Measurements from ENCODE around the gene CCDC154. TPM values are rescaled to one million over a fixed set of nuclear protein-coding genes. Genes with fewer than 3 reads are reported as not detected.

The CCDC154 gene
- polyA plus RNA-seq, 3 donors = 0.24 to 0.56 (median 0.55) TPM

Other genes with a start within 250 kb of the CCDC154 start
- gene TPSG1, start 219.3 kb downstream of the CCDC154 start, polyA plus RNA-seq = under 1 TPM; 0.10 to 0.45 (median 0.15) TPM
- gene TPSB2, start 214.4 kb downstream of the CCDC154 start, polyA plus RNA-seq = 10 to 100 TPM in 2 of 3 donors, 1 to 10 TPM in 1; 8.0 to 26.3 (median 18.4) TPM
- 10 to 100 TPM in 2 of 3 donors, 1 to 10 TPM in 1; 6.6 to 22.0 (median 10.0) TPM for gene TPSAB1, start 203.9 kb downstream of the CCDC154 start, polyA plus RNA-seq
- 1 to 10 TPM in 1 of 3 donors, under 1 TPM in 1, not detected in 1; 0.16 to 1.2 TPM for gene TPSD1, start 188.5 kb downstream of the CCDC154 start, polyA plus RNA-seq
- 10 to 100 TPM; 33.1 to 65.3 (median 52.4) TPM for gene UBE2I, start 134.9 kb downstream of the CCDC154 start, polyA plus RNA-seq
- gene BAIAP3, start 110.9 kb downstream of the CCDC154 start, polyA plus RNA-seq = 10 to 100 TPM in 1 of 3 donors, 1 to 10 TPM in 2; 2.7 to 11.4 (median 6.2) TPM
- gene TSR3, start 92.7 kb downstream of the CCDC154 start, polyA plus RNA-seq = 10 to 100 TPM; 42.0 to 69.2 (median 57.8) TPM
- 10 to 100 TPM; 32.2 to 67.4 (median 40.4) TPM for gene GNPTG, start 92.6 kb downstream of the CCDC154 start, polyA plus RNA-seq
- 10 to 100 TPM in 2 of 3 donors, 1 to 10 TPM in 1; 7.2 to 12.7 (median 11.3) TPM for gene UNKL, start 29.9 kb downstream of the CCDC154 start, polyA plus RNA-seq
- gene UQCC4, start 23.8 kb downstream of the CCDC154 start, polyA plus RNA-seq = 10 to 100 TPM; 10.1 to 25.7 (median 16.8) TPM
- gene PERCC1, start 13.5 kb downstream of the CCDC154 start, polyA plus RNA-seq = under 1 TPM in 1 of 3 donors, not detected in 2; 0.24 TPM
- 10 to 100 TPM; 31.5 to 51.7 (median 33.9) TPM for gene CLCN7, start 30.5 kb upstream of the CCDC154 start, polyA plus RNA-seq
- gene PTX4, start 44.4 kb upstream of the CCDC154 start, polyA plus RNA-seq = under 1 TPM in 1 of 3 donors, not detected in 2; 0.07 TPM
- 10 to 100 TPM; 29.7 to 47.7 (median 39.2) TPM for gene TELO2, start 48.8 kb upstream of the CCDC154 start, polyA plus RNA-seq
- 10 to 100 TPM; 15.1 to 48.6 (median 39.8) TPM for gene TMEM204, start 89.1 kb upstream of the CCDC154 start, polyA plus RNA-seq
- 10 to 100 TPM in 1 of 3 donors, 1 to 10 TPM in 2; 6.5 to 12.6 (median 8.1) TPM for gene IFT140, start 167.5 kb upstream of the CCDC154 start, polyA plus RNA-seq
- 1 to 10 TPM; 4.1 to 9.3 (median 7.1) TPM for gene CRAMP1, start 167.8 kb upstream of the CCDC154 start, polyA plus RNA-seq
- 10 to 100 TPM; 17.9 to 24.9 (median 19.9) TPM for gene JPT2, start 233.7 kb upstream of the CCDC154 start, polyA plus RNA-seq